ENCODE measurements around the gene RNF167.

DNA sequence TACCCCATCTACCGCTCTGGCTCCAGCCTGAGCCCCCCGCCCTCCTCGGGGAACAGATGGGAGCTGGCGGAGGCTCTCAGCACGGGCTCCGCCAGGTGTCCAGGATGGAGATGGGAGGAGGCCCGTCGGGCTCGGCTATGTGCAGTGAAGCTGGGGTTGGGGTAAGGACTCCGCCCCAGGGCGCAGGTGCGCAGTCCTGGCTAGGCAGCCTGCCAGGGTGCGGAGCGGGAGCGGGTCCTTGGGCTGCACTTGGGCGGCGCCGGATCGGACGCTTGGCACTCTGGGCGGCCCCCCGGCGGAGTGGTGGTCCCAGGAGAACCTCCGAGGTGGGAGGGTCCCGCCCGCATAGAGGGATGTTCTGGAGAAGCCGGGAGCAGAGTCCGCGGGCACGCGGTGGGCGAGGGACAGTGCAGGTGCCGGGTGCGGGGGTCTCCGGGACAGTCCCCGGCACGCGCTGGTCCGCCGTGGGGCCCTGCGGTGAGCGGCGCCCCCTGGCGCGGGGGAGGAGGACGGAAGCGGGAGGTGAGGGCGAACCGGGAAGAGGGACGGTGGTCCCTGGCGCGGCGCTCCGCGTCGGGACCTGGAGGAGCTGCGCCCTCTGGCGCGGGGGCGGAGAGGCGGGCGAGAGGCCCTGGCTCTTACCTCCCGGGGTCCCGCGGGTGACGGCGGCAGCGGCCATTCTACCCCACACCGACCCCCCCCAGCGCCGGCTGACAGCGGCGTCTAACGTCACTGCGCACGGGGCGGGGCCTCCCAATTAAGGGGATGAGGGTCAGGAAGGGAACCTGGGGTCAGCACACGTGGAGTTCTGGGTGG lies 47.1 kb downstream of the RNF167 start, which contains the start of gene CAMTA2:
- TF ChIP-seq, protein P1, sequence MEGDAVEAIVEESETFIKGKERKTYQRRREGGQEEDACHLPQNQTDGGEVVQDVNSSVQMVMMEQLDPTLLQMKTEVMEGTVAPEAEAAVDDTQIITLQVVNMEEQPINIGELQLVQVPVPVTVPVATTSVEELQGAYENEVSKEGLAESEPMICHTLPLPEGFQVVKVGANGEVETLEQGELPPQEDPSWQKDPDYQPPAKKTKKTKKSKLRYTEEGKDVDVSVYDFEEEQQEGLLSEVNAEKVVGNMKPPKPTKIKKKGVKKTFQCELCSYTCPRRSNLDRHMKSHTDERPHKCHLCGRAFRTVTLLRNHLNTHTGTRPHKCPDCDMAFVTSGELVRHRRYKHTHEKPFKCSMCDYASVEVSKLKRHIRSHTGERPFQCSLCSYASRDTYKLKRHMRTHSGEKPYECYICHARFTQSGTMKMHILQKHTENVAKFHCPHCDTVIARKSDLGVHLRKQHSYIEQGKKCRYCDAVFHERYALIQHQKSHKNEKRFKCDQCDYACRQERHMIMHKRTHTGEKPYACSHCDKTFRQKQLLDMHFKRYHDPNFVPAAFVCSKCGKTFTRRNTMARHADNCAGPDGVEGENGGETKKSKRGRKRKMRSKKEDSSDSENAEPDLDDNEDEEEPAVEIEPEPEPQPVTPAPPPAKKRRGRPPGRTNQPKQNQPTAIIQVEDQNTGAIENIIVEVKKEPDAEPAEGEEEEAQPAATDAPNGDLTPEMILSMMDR (IDR thresholded peaks at IDR 0.05; ENCODE audit: extremely low read depth in 1 of 2, insufficient read depth in 1 of 2, low read depth in 1 of 2, low read length in 2 of 2), result peak; percentile 64 to 81
- no peak for TF ChIP-seq JUN (IDR thresholded peaks at IDR 0.05; ENCODE audit: borderline replicate concordance, insufficient read depth, insufficient read length, low read depth)
- no peak for TF ChIP-seq EZH2 (IDR thresholded peaks at IDR 0.05; ENCODE audit: borderline replicate concordance, low read depth, low read length, severe bottlenecking)
- TF ChIP-seq POLR2A (IDR thresholded peaks at IDR 0.05; ENCODE audit: low read depth, low read length), result peak; percentile 70
- no peak for TF ChIP-seq FOS (IDR thresholded peaks at IDR 0.05; ENCODE audit: borderline replicate concordance, insufficient read depth, low read length)
- TF ChIP-seq, protein P2, sequence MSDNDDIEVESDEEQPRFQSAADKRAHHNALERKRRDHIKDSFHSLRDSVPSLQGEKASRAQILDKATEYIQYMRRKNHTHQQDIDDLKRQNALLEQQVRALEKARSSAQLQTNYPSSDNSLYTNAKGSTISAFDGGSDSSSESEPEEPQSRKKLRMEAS (IDR thresholded peaks at IDR 0.05; ENCODE audit: insufficient read depth, insufficient read length), result no peak
- peak; percentile 74 for TF ChIP-seq POLR2AphosphoS5 (IDR thresholded peaks at IDR 0.05; ENCODE audit: insufficient read depth, low read depth, low read length)

Measured in endothelial cell of umbilical vein (primary cell).